K562 (cell line): Measurements from ENCODE around the gene MEX3D. TPM values are rescaled to one million over a fixed set of nuclear protein-coding genes. Genes with fewer than 3 reads are reported as not detected.

Experiments used
- AFF1 ChIP-seq, 2 experiments: fragments of 450-650 bp; IDR thresholded peaks; 2 replicates each; pipeline ENCODE4 v1.6.1; 2018; ENCODE audit warnings: mild to moderate bottlenecking in 2 of 2, low read depth in 1 of 2; ENCODE audit not compliant: partially characterized antibody in 2 of 2
- ARID4B ChIP-seq: sonication (generic); formaldehyde crosslinking; IDR thresholded peaks from 2 replicates; pipeline ENCODE4 v1.8.0; 2022; ENCODE audit warnings: mild to moderate bottlenecking, missing genetic modification reagents
- CBX5 ChIP-seq: IDR thresholded peaks from 2 replicates; pipeline ENCODE4 v1.6.1; 2014; ENCODE audit warnings: low read depth, borderline replicate concordance
- DDX20 ChIP-seq: fragments of 450-650 bp; IDR thresholded peaks from 2 replicates; pipeline ENCODE4 v1.6.1; 2016; ENCODE audit warnings: missing genetic modification characterization, low read depth, mild to moderate bottlenecking, missing compliant biosample characterization, moderate library complexity
- ELK3 ChIP-seq: fragments of 450-650 bp; formaldehyde crosslinking; IDR thresholded peaks from 2 replicates; pipeline ENCODE4 v1.4.0; 2020; ENCODE audit warnings: mild to moderate bottlenecking
- HMGN3 ChIP-seq: IDR thresholded peaks from 2 replicates; pipeline ENCODE4 v1.6.1; 2011; ENCODE audit warnings: borderline replicate concordance, low read depth, mild to moderate bottlenecking, mixed read lengths, low read length; ENCODE audit not compliant: insufficient read length; ENCODE audit errors: extremely low read depth
- HNRNPLL ChIP-seq: fragments of 200-400 bp; formaldehyde crosslinking; IDR thresholded peaks from 2 replicates; pipeline ENCODE4 v1.6.1; 2017; ENCODE audit warnings: low read length, low read depth, mild to moderate bottlenecking; ENCODE audit not compliant: poor library complexity, severe bottlenecking
- KLF16 ChIP-seq: IDR thresholded peaks from 2 replicates; pipeline ENCODE4 v1.6.1; 2016; ENCODE audit warnings: antibody characterized with exemption
- MECOM ChIP-seq: fragments of 250-450 bp; sonication (Bioruptor Pico); IDR thresholded peaks from 2 replicates; pipeline ENCODE4 v1.8.0; 2022; ENCODE audit warnings: inconsistent platforms
- SREBF2 ChIP-seq: sonication (generic); formaldehyde crosslinking; IDR thresholded peaks from 2 replicates; pipeline ENCODE4 v1.4.0; 2020; ENCODE audit warnings: mild to moderate bottlenecking, missing genetic modification reagents
- TGIF2 ChIP-seq: sonication (generic); formaldehyde crosslinking; IDR thresholded peaks from 2 replicates; pipeline ENCODE4 v1.8.1; 2022; ENCODE audit warnings: mild to moderate bottlenecking, missing genetic modification reagents, moderate library complexity
- THAP7 ChIP-seq: fragments of 250-450 bp; sonication (Bioruptor Pico); IDR thresholded peaks from 2 replicates; pipeline ENCODE4 v1.5.0; 2021
- ZC3H4 ChIP-seq: sonication (generic); formaldehyde crosslinking; IDR thresholded peaks from 2 replicates; pipeline ENCODE4 v1.9.0; 2021; ENCODE audit warnings: missing genetic modification reagents, borderline replicate concordance
- ZNF431 ChIP-seq: sonication (generic); formaldehyde crosslinking; IDR thresholded peaks from 2 replicates; pipeline ENCODE4 v1.8.0; 2022; ENCODE audit warnings: mild to moderate bottlenecking, missing genetic modification reagents
- polyA plus RNA-seq, 8 experiments: library from polyadenylated mRNA; depleted of rRNA in 4 of 8; stranded (reverse) in 5 of 8; unstranded in 3 of 8; fragments of >200 nt; fragmentation: Nextera tagmentation in 2 of 8; fragmentation: Illumina TruSeq in 1 of 8; extraction: Ambion mirVana in 2 of 8; extraction: Trizol in 1 of 8; gene quantifications; 2 replicates each; pipeline versions ENCODE4 v1.2.1 to v1.2.3, GENCODE V29; 2011 to 2014; ENCODE audit warnings: inconsistent platforms in 1 of 8, missing spikeins in 1 of 8
- total RNA-seq, 7 experiments: library from RNA; depleted of rRNA in 6 of 7; stranded (reverse); fragments of >200 nt in 6 of 7; fragmentation: Illumina TruSeq in 2 of 7; extraction: Trizol in 2 of 7; gene quantifications; 2 replicates each; pipeline versions ENCODE4 v1.2.1 to v1.2.3, GENCODE V29; 2011 to 2021; ENCODE audit warnings: low replicate concordance in 1 of 7

The MEX3D gene
- total and polyA plus RNA-seq, 9 of the 15 experiments (the other 6 are each of a cell fraction or from before 2014, with no cell fraction given), result 1.7 to 39.3 (median 5.7) TPM

GRCh38 chr19:1605236-1606137 is 37.4 kb upstream of the MEX3D start, which contains the start of gene UQCR11 (continued):
- TF ChIP-seq TGIF2 (CRISPR knock-in tag), result 0 out of 2 replicates have a peak, but pooled peaks have one; percentile 51
- peak; percentile 3 for TF ChIP-seq HNRNPLL
- no peak for TF ChIP-seq THAP7 (CRISPR knock-in tag)
- peak; percentile 21 for TF ChIP-seq HMGN3
- TF ChIP-seq ZC3H4 (CRISPR knock-in tag), result no peak
- no peak for TF ChIP-seq CBX5
- TF ChIP-seq AFF1 (IDR thresholded peaks at IDR 0.05; ENCODE audit: low read depth in 1 of 2, partially characterized antibody in 2 of 2), result no peak
- TF ChIP-seq ELK3 (CRISPR knock-in tag), result no peak
- no peak for TF ChIP-seq MECOM (CRISPR knock-in tag)
- no peak for TF ChIP-seq KLF16
- no peak for TF ChIP-seq SREBF2
- TF ChIP-seq DDX20 (tag), result no peak
- peak; percentile 1 for TF ChIP-seq ARID4B
- no peak for TF ChIP-seq ZNF431 (CRISPR knock-in tag)
